Esophagus muscularis mucosa (tissue), 4 donors: Measurements from ENCODE around the gene HAAO.

Experiments used
- CTCF ChIP-seq, 3 experiments: fragments of 200-600 bp in 2 of 3; fragments of 450-650 bp in 1 of 3; sonication (generic) in 2 of 3; IDR thresholded peaks; one replicate each; pipeline ENCODE4 v1.5.1; 2017 to 2019; ENCODE audit warnings: antibody characterized with exemption in 3 of 3, mild to moderate bottlenecking in 2 of 3, moderate library complexity in 1 of 3
- EP300 ChIP-seq: sonication (generic); formaldehyde crosslinking; IDR thresholded peaks from one replicate; pipeline ENCODE4 v1.6.1; 2017; ENCODE audit warnings: antibody characterized with exemption
- POLR2A ChIP-seq: fragments of 450-650 bp; IDR thresholded peaks from one replicate; pipeline ENCODE4 v1.6.1; 2017; ENCODE audit warnings: antibody characterized with exemption, moderate library complexity, mild to moderate bottlenecking, low read depth
- POLR2AphosphoS5 ChIP-seq, 2 donors: sonication (generic); formaldehyde crosslinking; IDR thresholded peaks; one replicate each; pipeline ENCODE4 v1.6.1; 2017; ENCODE audit warnings: antibody characterized with exemption in 2 of 2

- no peak for TF ChIP-seq POLR2A
- no peak for TF ChIP-seq CTCF (IDR thresholded peaks at IDR 0.05)
- TF ChIP-seq EP300 = no peak
- TF ChIP-seq POLR2AphosphoS5 (IDR thresholded peaks at IDR 0.05) = no peak
Measured at GRCh38 chr2:42725657-42726056, 66.7 kb downstream of the HAAO start.
